Panc1 (cell line): ENCODE data around the gene MTG1. TPM values are rescaled to one million over a fixed set of nuclear protein-coding genes. Genes with fewer than 3 reads are reported as not detected.
A peak's percentile ranks its signal among the peaks of the same experiment; 100 is the strongest.

Source experiments
- ATAC-seq: fragments of 200-7000 bp; cut with Tn5 transposase; 2 replicates; pipeline ENCODE4 v1.9.1; 2020; ENCODE audit warnings: mild to moderate bottlenecking, moderate library complexity
- BruUV-seq: library from RNA; stranded (reverse); fragments of 400-500 nt; replicated peaks from 2 replicates; lab custom pipeline; 2021; lab: Mats Ljungman, UMichigan
- CTCF ChIA-PET: fragments of 300-600 bp; sonication (Branson Sonifier 250); formaldehyde crosslinking; loops from one replicate; lab custom pipeline; 2022; ENCODE audit warnings: antibody characterized with exemption; lab: Charles Lee
- POLR2A ChIA-PET: fragments of 300-600 bp; sonication (Branson Sonifier 250); formaldehyde crosslinking; loops from one replicate; lab custom pipeline; 2022; ENCODE audit warnings: antibody characterized with exemption; lab: Charles Lee
- DNase-seq: peaks from one replicate; pipeline ENCODE4 v3.0.0-alpha.2; 2010; ENCODE audit warnings: low read depth, low spot score
- H3K27ac ChIP-seq: 2 replicates; pipeline ENCODE4 v1.5.1; 2011; ENCODE audit warnings: mild to moderate bottlenecking, low read length, inconsistent platforms
- H3K27me3 ChIP-seq: fragments of 200-500 bp; sonication (Bioruptor generic); 2 replicates; pipeline ENCODE4 v1.6.0; 2014; ENCODE audit warnings: low read length, inconsistent platforms; ENCODE audit not compliant: control insufficient read depth, insufficient read depth
- H3K36me3 ChIP-seq: fragments of 200-500 bp; sonication (Bioruptor generic); 2 replicates; pipeline ENCODE4 v1.5.1; 2014; ENCODE audit warnings: inconsistent platforms, mild to moderate bottlenecking, low read length, moderate library complexity; ENCODE audit not compliant: control insufficient read depth, insufficient read depth
- H3K4me1 ChIP-seq: 2 replicates; pipeline ENCODE4 v1.5.1; 2011; ENCODE audit warnings: inconsistent platforms, mild to moderate bottlenecking, low read length, moderate library complexity; ENCODE audit not compliant: control insufficient read depth, insufficient read depth
- H3K4me3 ChIP-seq, 2 experiments: 2 replicates each; pipeline ENCODE4 v1.5.1; 2011 to 2012; ENCODE audit warnings: low read depth in 2 of 2, low read length in 2 of 2, mild to moderate bottlenecking in 2 of 2, inconsistent platforms in 1 of 2, moderate library complexity in 1 of 2
- H3K9me3 ChIP-seq: fragments of 200-500 bp; sonication (Bioruptor generic); 2 replicates; pipeline ENCODE4 v1.5.1; 2014; ENCODE audit warnings: low read depth, mild to moderate bottlenecking, inconsistent platforms, low read length, moderate library complexity; ENCODE audit not compliant: control insufficient read depth, insufficient read depth
- POLR2AphosphoS5 ChIP-seq: IDR thresholded peaks from 2 replicates; pipeline ENCODE4 v1.6.1; 2012; ENCODE audit warnings: mild to moderate bottlenecking, low read depth, low read length, moderate library complexity
- SIN3A ChIP-seq: IDR thresholded peaks from 2 replicates; pipeline ENCODE4 v1.6.1; 2012; ENCODE audit warnings: low read depth, mild to moderate bottlenecking, low read length, moderate library complexity, borderline replicate concordance; ENCODE audit not compliant: insufficient read depth
- TCF7L2 ChIP-seq: IDR thresholded peaks from 2 replicates; pipeline ENCODE4 v1.6.1; 2011; ENCODE audit warnings: mild to moderate bottlenecking, low read depth, low read length, inconsistent platforms
- in situ Hi-C: cut with HindIII; loops from 2 replicates; pipeline ENCODE4 v1.10.0; 2016; ENCODE audit warnings: low sequenced_read_pairs, low pct_unique_long_range_greater_than_20kb
- intact Hi-C: fragments of 100-400 bp; cut with micrococcal nuclease; formaldehyde crosslinking; loops from one replicate; pipeline ENCODE4 v1.10.0; 2022; ENCODE audit not compliant: unreplicated experiment
- total RNA-seq: library from RNA; stranded (reverse); gene quantifications from one replicate; pipeline ENCODE4 v1.2.1, GENCODE V29; 2021; ENCODE audit not compliant: unreplicated experiment
- TF ChIP-seq, protein P1 (sequence below): fragments of 450-650 bp; IDR thresholded peaks from 2 replicates; pipeline ENCODE4 v1.5.1; 2017; ENCODE audit warnings: mild to moderate bottlenecking
- TF ChIP-seq, protein P2 (sequence below), 2 experiments: IDR thresholded peaks; 2 replicates each; pipeline ENCODE4 v1.6.1; 2011 to 2012; ENCODE audit warnings: low read depth in 2 of 2, control low read depth in 1 of 2, low read length in 1 of 2, mild to moderate bottlenecking in 1 of 2, moderate library complexity in 1 of 2; ENCODE audit not compliant: insufficient read depth in 1 of 2

Gene MTG1
- total RNA-seq, 1 experiment from 2014 or later, result 96.4 TPM

DNA sequence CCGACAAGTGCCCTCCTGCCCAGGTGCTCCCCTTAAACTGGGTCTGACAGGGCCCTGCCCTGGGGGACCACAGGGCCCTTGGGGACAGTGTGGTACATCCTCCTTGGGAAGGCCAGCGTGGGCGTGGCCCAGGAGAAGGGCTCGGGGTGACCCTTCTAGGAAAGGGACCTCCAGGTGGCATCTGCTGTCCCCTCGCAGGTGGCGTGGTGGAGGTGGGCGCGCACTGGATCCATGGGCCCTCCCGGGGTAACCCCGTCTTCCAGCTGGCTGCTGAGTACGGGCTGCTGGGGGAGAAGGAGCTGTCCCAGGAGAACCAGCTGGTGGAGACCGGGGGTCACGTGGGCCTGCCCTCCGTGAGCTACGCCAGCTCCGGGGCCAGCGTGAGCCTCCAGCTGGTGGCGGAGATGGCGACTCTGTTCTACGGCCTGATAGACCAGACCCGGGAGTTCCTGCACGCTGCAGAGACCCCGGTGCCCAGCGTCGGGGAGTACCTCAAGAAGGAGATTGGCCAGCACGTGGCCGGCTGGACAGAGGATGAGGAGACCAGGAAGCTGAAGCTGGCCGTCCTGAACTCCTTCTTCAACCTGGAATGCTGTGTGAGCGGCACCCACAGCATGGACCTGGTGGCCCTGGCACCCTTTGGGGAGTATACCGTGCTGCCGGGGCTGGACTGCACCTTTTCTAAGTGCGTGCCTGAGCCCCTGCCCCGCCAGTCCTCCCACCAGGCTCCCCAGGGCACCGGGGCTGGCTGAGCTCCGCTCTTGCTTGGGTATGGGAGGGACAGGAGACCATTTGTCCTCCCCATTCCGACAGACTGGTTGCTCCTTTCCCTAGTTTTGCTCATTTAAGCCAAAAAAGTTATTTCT lies 13.9 kb upstream of the MTG1 start:
- 0 out of 2 replicates have a peak, but pooled peaks cover 3% of the 10 kb centered on the region for H3K4me1 ChIP-seq
- ChIA-PET CTCF (no interaction called here), POLR2A (no interaction called here)
- peak overlapping the region; percentile 69 for H3K27ac ChIP-seq
- ATAC-seq (peak; percentile 8), DNase-seq (no peak)
- peak overlapping the region; percentile 57 to 67 for H3K4me3 ChIP-seq
- intact Hi-C loops, result no loop called here
- no peaks in the 10 kb centered on the region for H3K9me3 ChIP-seq
- no peaks in the 10 kb centered on the region for H3K36me3 ChIP-seq
- H3K27me3 ChIP-seq, result no peaks in the 10 kb centered on the region
- in situ Hi-C loops, result no loop called here
- no TSS peak for BruUV-seq
- TF ChIP-seq SIN3A, result no peak
- no peak for TF ChIP-seq POLR2AphosphoS5
- TF ChIP-seq, protein P1, sequence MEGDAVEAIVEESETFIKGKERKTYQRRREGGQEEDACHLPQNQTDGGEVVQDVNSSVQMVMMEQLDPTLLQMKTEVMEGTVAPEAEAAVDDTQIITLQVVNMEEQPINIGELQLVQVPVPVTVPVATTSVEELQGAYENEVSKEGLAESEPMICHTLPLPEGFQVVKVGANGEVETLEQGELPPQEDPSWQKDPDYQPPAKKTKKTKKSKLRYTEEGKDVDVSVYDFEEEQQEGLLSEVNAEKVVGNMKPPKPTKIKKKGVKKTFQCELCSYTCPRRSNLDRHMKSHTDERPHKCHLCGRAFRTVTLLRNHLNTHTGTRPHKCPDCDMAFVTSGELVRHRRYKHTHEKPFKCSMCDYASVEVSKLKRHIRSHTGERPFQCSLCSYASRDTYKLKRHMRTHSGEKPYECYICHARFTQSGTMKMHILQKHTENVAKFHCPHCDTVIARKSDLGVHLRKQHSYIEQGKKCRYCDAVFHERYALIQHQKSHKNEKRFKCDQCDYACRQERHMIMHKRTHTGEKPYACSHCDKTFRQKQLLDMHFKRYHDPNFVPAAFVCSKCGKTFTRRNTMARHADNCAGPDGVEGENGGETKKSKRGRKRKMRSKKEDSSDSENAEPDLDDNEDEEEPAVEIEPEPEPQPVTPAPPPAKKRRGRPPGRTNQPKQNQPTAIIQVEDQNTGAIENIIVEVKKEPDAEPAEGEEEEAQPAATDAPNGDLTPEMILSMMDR, result no peak
- no peak for TF ChIP-seq TCF7L2
- TF ChIP-seq, protein P2, sequence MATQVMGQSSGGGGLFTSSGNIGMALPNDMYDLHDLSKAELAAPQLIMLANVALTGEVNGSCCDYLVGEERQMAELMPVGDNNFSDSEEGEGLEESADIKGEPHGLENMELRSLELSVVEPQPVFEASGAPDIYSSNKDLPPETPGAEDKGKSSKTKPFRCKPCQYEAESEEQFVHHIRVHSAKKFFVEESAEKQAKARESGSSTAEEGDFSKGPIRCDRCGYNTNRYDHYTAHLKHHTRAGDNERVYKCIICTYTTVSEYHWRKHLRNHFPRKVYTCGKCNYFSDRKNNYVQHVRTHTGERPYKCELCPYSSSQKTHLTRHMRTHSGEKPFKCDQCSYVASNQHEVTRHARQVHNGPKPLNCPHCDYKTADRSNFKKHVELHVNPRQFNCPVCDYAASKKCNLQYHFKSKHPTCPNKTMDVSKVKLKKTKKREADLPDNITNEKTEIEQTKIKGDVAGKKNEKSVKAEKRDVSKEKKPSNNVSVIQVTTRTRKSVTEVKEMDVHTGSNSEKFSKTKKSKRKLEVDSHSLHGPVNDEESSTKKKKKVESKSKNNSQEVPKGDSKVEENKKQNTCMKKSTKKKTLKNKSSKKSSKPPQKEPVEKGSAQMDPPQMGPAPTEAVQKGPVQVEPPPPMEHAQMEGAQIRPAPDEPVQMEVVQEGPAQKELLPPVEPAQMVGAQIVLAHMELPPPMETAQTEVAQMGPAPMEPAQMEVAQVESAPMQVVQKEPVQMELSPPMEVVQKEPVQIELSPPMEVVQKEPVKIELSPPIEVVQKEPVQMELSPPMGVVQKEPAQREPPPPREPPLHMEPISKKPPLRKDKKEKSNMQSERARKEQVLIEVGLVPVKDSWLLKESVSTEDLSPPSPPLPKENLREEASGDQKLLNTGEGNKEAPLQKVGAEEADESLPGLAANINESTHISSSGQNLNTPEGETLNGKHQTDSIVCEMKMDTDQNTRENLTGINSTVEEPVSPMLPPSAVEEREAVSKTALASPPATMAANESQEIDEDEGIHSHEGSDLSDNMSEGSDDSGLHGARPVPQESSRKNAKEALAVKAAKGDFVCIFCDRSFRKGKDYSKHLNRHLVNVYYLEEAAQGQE (IDR thresholded peaks at IDR 0.05; ENCODE audit: insufficient read depth in 1 of 2, low read depth in 2 of 2, low read length in 1 of 2), result no peak

DNA sequence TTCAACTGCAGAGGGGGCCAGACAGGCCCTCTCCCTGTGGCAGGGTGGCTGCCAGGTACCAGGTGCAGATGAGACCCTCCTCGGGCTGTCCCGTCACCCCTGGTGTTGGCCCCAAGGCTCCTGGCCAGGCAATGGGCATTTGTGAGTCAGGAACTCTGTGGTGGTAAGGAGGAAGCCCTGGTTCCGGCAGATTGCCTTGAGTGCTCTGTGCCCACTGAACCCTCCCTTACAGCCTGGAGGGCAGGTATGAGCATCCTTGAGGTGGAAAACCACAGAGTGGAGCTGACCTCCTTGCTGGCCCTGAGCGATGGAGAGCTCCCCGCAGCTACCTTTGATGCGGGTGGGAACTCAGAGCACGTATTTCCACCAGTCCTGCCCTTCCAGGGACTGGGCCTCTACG lies 12.9 kb upstream of the MTG1 start:
- ChIA-PET CTCF (no interaction called here), POLR2A (interaction anchor here (0.7 kb wide), 1 partner anchor 39 kb away, joined by 3 read pairs; no protein-coding TSS in a partner anchor)
- TSS peak; percentile 68 for BruUV-seq
- Histone ChIP-seq H3K27ac (no peak overlapping the region), H3K9me3 (no peaks in the 10 kb centered on the region), H3K4me3 (no peak overlapping the region), H3K4me1 (0 out of 2 replicates have a peak, but pooled peaks cover 3% of the 10 kb centered on the region), H3K27me3 (no peaks in the 10 kb centered on the region), H3K36me3 (no peaks in the 10 kb centered on the region)
- intact Hi-C loops (no loop called here), in situ Hi-C loops (no loop called here)
- no peak for DNase-seq
- no peak for ATAC-seq
- TF ChIP-seq, protein P2 (IDR thresholded peaks at IDR 0.05; ENCODE audit: insufficient read depth in 1 of 2, low read depth in 2 of 2, low read length in 1 of 2), result no peak
- TF ChIP-seq TCF7L2, result no peak
- TF ChIP-seq SIN3A, result no peak
- no peak for TF ChIP-seq POLR2AphosphoS5
- TF ChIP-seq, protein P1, result no peak
